Bronchial epithelial cell (primary cell): ENCODE results near the gene GPR32. TPM values are rescaled to one million over a fixed set of nuclear protein-coding genes. Genes with fewer than 3 reads are reported as not detected.

Experiments used
- DNase-seq: peaks from one replicate; pipeline ENCODE4 v3.0.0-alpha.2; 2010; ENCODE audit warnings: low read depth
- FAIRE-seq: peaks from 2 replicates; lab custom pipeline; 2011; peaks lifted over from hg19 to GRCh38; lab: Jason Lieb, UNC
- H3K27me3 ChIP-seq: 2 replicates; pipeline ENCODE4 v1.5.1; 2011; ENCODE audit warnings: low read length; ENCODE audit not compliant: control insufficient read depth, insufficient read depth
- H3K36me3 ChIP-seq: 2 replicates; pipeline ENCODE4 v1.5.1; 2011; ENCODE audit warnings: low read length; ENCODE audit not compliant: control insufficient read depth, insufficient read depth
- H3K4me3 ChIP-seq: 2 replicates; pipeline ENCODE4 v1.5.1; 2011; ENCODE audit warnings: mild to moderate bottlenecking, low read depth, low read length, control low read depth
- total RNA-seq: library from RNA; depleted of rRNA; stranded (reverse); fragments of >200 nt; gene quantifications from 2 replicates; pipeline ENCODE4 v1.2.1, GENCODE V29; 2014
- TF ChIP-seq, protein P1 (sequence below): IDR thresholded peaks from 2 replicates; pipeline ENCODE4 v1.5.1; 2011; ENCODE audit warnings: mild to moderate bottlenecking, moderate library complexity, low read length, control low read depth, inconsistent platforms; ENCODE audit not compliant: insufficient read depth, severe bottlenecking

The GPR32 gene
- total RNA-seq, 1 donor from 2014 or later: not detected

DNA sequence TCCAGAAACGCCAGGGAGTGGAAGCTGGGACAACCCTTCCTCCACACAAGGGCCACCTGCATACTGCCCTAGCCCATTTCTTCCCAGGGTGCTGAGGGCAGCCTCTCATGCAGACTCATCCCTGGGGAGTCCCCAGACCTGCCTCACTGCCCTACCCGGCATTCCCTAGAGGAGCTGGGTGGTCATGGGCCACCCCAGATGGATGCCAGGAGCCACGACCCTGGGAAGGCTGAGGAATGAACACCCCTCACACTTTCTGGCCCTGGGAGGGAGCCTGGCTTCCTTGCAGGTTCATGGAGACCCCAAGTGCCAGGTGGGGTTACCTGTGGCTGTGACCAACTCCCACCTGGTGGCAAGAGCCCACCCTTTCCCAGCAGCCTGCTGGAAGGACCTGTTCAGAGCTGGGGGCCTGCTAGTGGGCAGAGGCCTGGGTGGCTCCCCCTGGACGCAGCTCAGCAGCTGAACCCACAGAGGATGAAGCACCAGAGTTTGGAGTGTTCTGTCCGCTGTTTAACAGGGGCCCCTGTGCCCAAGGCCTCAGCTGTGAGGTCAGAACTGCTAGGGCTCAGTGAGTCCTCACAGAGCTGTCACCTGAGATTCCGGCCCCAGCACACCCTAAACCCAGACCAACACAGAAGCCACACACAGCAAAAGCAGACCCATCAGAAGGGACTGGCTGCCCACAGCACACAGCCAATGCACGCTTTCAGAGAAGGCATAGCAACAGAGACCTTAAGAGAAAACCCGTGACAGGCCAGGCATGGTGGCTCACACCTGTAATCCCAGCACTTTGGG lies 26.6 kb downstream of the GPR32 start:
- no peaks in the 10 kb centered on the region for H3K27me3 ChIP-seq
- H3K36me3 ChIP-seq: peaks cover 29% of the 10 kb centered on the region
- no peak overlapping the region for H3K4me3 ChIP-seq
- TF ChIP-seq, protein P1, sequence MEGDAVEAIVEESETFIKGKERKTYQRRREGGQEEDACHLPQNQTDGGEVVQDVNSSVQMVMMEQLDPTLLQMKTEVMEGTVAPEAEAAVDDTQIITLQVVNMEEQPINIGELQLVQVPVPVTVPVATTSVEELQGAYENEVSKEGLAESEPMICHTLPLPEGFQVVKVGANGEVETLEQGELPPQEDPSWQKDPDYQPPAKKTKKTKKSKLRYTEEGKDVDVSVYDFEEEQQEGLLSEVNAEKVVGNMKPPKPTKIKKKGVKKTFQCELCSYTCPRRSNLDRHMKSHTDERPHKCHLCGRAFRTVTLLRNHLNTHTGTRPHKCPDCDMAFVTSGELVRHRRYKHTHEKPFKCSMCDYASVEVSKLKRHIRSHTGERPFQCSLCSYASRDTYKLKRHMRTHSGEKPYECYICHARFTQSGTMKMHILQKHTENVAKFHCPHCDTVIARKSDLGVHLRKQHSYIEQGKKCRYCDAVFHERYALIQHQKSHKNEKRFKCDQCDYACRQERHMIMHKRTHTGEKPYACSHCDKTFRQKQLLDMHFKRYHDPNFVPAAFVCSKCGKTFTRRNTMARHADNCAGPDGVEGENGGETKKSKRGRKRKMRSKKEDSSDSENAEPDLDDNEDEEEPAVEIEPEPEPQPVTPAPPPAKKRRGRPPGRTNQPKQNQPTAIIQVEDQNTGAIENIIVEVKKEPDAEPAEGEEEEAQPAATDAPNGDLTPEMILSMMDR: no peak
- FAIRE-seq: no peak
- DNase-seq: no peak

DNA sequence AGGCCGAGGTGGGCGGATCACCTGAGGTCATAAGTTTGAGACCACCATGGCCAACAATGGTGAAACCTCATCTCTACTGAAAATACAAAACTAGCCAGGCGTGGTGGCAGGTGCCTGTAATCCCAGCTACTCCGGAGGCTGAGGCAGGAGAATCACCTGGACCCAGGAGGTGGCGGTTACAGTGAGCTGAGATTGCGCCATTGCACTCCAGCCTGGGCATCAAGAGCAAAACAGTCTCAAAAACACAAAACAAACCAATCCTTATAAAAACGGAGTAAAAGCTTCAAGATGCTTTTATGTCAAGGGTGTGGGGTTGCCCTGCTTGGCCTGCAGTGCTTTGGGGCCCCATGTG lies 27.1 kb downstream of the GPR32 start:
- Histone ChIP-seq H3K4me3 (no peak overlapping the region), H3K27me3 (no peaks in the 10 kb centered on the region), H3K36me3 (peaks cover 32% of the 10 kb centered on the region)
- FAIRE-seq: no peak
- TF ChIP-seq, protein P1: no peak
- DNase-seq: no peak

DNA sequence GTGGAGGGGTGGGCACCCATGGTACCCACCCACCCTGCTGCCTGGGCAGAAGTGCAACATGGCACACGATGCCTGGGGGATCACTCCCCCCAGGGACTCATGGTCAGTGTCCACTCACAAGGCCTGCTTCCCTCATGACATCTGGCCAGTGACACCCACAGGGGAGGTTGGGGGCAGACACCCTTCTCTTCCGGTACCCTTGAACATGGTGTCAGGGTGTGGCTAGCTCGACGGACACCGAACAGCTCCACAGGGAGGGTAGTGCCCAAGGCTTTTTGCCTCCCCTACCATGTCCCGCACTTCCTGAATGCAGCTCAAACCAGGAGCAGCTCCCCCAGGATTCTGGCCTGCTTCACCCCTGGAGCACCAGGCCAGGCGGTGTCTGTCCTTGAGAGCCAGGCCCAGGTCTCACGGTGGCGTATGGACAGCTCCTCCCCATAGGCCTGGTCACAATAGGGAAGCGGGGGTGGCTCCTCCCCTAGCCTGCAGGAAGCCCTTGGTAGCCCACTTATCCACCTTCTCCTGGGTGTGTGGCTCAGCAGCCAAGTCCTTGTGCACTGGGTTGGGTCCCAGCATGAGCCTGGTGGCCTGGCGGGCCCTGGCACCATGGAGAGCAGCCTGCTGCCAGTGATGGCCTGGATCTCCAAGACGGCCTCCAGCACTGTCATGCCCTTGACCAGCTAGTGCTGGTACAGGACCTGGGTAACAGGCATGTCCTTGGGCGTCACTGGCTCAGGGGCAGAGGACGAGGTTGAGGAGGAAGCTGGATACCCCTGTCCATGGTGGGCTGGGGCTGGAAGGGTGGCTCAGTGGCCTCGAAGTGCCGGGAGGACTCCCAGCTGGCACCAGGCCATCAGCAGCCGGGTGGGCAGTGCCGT lies 27.8 kb downstream of the GPR32 start:
- H3K4me3 ChIP-seq: no peak overlapping the region
- H3K27me3 ChIP-seq: no peaks in the 10 kb centered on the region
- no peak for FAIRE-seq
- no peak for DNase-seq
- peaks cover 33% of the 10 kb centered on the region for H3K36me3 ChIP-seq
- TF ChIP-seq, protein P1: no peak

DNA sequence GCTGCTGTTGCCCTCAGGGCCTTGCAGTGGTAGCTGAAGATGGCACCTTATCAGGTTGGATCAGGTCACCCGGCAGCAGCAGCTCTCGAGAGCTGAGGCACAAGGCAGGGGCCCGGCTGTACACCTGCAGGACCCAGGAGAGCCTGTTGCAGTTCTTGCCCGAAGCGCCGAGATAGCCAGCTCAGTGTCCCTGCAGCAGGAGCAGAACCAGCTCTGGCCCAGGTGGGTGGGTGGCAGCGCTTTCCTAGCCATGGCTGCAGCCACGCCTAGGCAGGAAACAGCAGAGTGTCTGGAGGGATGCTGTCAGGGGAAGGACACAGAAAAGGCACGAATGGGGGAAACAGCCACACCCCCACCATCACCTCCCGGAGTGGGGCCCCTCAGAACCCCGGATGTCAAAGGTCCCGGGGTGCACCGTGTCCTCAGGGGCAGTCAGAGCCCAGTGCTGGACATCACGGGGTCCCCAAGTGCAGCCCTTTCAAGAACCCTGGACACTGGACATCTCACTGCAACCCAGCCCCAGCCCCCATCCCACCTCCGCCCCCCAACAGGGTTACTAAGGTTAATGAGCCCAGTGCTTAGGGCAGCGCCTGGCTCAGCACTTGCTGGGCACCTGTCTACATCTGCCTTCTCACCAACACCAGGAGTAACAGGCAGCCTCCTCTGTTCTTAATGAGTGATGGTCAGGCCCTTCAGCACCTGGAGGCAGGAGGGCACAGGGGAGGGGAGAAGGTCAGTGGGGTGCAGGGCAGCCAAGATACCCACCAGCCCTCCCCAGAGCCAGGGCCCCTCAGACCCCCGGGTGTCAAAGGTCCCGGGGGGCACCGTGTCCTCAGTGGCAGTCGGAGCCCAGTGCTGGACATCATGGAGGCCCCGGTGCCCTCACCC lies 28.6 kb downstream of the GPR32 start:
- H3K27me3 ChIP-seq: no peaks in the 10 kb centered on the region
- FAIRE-seq: no peak
- TF ChIP-seq, protein P1: no peak
- peaks cover 33% of the 10 kb centered on the region for H3K36me3 ChIP-seq
- H3K4me3 ChIP-seq: no peak overlapping the region
- DNase-seq: no peak

DNA sequence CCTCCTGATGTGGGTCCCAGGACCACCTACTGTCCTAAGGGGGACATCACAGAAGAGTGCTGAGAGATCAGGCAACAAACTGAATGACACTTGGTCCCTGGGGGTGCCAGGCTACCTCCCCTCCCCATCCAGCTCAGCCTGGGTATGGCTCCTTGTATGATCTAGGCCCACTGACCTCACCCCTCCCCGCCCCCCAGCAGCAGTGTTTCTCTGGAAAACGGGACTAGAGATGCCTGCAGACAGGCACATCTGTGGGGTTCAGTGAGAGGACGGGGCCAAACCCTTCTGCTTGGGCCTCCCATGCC lies 29.2 kb downstream of the GPR32 start:
- FAIRE-seq (no peak), DNase-seq (no peak)
- TF ChIP-seq, protein P1: no peak
- no peak overlapping the region for H3K4me3 ChIP-seq
- H3K27me3 ChIP-seq: no peaks in the 10 kb centered on the region
- H3K36me3 ChIP-seq: peaks cover 33% of the 10 kb centered on the region
